Measurements from ENCODE around the gene RNF186.
"Not testable (repeated sequence)": the region's sequence is repeated elsewhere in the genome, so short reads cannot be mapped to it uniquely, and the experiment has no call there.

The RNF186 gene

DNA sequence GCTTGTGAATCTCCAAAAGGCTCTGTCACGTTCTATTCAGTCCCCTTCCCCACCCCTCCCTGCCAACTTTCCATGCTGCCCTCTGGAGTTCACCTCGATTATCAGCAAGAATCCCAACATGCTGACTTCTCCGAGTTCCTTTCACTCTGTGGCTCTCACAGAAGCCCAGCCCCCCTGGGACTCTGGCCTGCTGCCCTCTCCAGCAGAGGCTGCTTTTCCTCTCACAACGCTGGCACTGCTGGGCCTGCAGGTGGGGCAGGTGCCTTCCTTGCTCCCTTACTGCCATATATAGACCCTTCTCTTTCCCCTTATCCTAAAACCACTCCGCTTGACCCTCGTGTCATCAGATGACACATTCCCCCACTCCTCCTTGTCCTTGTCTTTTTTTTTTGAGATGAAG is 10.2 kb upstream of the RNF186 start:
- H3K4me3 ChIP-seq (replicated peaks; ENCODE audit: low read depth, low read length): no peak overlapping the region
- no peak for DNase-seq (ENCODE audit: extremely low read depth, low read depth)
- TF ChIP-seq, protein P1, sequence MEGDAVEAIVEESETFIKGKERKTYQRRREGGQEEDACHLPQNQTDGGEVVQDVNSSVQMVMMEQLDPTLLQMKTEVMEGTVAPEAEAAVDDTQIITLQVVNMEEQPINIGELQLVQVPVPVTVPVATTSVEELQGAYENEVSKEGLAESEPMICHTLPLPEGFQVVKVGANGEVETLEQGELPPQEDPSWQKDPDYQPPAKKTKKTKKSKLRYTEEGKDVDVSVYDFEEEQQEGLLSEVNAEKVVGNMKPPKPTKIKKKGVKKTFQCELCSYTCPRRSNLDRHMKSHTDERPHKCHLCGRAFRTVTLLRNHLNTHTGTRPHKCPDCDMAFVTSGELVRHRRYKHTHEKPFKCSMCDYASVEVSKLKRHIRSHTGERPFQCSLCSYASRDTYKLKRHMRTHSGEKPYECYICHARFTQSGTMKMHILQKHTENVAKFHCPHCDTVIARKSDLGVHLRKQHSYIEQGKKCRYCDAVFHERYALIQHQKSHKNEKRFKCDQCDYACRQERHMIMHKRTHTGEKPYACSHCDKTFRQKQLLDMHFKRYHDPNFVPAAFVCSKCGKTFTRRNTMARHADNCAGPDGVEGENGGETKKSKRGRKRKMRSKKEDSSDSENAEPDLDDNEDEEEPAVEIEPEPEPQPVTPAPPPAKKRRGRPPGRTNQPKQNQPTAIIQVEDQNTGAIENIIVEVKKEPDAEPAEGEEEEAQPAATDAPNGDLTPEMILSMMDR (IDR thresholded peaks at IDR 0.05; ENCODE audit: low read depth, low read length, missing control alignments): no peak

DNA sequence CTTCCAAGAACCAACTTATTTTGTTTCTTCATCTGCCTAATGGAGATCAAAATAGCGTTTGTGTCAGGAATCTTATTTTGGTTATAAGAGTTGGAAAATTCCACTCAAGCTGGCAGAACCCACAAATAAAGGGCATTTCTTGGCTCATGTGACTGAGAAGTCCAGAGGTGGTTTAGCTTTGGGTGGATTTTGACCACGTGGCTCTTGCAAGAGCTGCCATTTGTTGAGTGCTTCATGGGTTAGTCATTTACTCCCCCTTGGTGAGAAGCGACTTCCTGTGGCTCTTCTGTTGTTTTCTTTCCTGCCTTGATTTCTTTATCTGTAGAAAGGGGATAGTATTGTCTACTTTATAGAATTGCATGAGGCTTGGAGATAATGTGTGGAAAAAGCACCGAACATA is 9.5 kb upstream of the RNF186 start:
- TF ChIP-seq, protein P1 (IDR thresholded peaks at IDR 0.05; ENCODE audit: low read depth, low read length, missing control alignments): no peak
- H3K4me3 ChIP-seq (replicated peaks; ENCODE audit: low read depth, low read length): no peak overlapping the region
- DNase-seq (ENCODE audit: extremely low read depth, low read depth): no peak

DNA sequence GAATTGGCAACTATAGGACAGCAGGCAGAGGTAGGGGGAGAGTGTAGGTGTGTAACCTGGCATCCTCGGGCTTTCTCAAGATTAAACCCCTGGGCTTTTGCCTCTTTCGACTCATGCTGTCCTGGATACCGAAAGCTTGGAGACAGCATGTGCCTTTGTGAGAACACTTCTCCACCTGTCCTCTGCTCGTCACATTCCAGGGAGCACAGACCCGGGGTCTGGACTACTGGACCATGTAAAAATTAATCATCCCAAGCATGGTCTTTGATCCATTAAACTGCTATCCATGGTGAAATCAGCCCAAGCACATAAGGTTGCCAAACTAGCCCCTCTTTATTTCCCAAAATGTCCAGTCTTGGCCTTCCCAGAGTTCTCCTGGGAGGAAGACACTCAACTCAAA is 9.0 kb upstream of the RNF186 start:
- no peak for DNase-seq (ENCODE audit: extremely low read depth, low read depth)
- H3K4me3 ChIP-seq (replicated peaks; ENCODE audit: low read depth, low read length): no peak overlapping the region
- TF ChIP-seq, protein P1 (IDR thresholded peaks at IDR 0.05; ENCODE audit: low read depth, low read length, missing control alignments): no peak

DNA sequence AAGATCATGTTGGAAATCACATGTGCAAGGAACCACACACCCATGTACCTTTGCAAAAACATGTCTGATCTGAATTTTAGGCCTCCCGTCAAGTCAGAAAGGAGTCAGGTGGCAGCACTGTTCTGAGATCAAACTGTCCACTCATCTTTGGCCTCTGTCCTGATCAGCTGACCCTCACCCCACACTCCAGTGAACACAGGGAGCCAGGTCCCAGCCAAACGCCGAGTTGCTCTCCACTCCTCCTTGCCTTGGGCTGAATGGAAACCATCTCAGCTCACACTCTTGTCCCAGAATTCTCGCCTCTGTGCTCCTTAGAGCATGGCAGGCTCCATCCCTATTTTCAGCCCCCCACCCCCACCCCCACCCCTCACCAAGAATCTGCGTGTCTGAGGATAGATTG is 4.6 kb upstream of the RNF186 start:
- TF ChIP-seq, protein P1 (IDR thresholded peaks at IDR 0.05; ENCODE audit: low read depth, low read length, missing control alignments): no peak
- no peak for DNase-seq (ENCODE audit: extremely low read depth, low read depth)

DNA sequence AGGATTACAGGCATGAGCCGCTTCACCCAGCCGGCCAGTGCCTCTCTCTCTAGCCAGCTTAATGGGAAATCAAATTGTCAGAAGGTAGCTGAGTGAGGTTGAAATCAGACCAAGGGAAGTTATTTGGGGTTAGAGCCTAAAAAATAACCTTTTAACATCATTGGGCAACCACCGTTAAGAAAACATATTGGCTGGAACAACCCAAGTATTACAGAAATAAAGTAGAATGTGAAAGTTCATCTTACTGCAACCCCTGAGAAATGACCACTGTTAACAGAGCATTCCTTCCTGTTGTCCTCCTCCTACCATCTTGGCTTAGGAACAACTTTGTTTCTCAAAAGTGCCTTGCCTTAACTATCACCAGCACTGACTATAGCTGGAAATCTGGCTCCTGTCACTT is 3.2 kb upstream of the RNF186 start:
- no peak for DNase-seq (ENCODE audit: extremely low read depth, low read depth)
- TF ChIP-seq, protein P1 (IDR thresholded peaks at IDR 0.05; ENCODE audit: low read depth, low read length, missing control alignments): no peak
- no peak overlapping the region for H3K4me3 ChIP-seq (replicated peaks; ENCODE audit: low read depth, low read length)

More for the DNA sequence above, 4.6 kb upstream of the RNF186 start:
- H3K4me3 ChIP-seq (replicated peaks; ENCODE audit: low read depth, low read length): no peak overlapping the region

DNA sequence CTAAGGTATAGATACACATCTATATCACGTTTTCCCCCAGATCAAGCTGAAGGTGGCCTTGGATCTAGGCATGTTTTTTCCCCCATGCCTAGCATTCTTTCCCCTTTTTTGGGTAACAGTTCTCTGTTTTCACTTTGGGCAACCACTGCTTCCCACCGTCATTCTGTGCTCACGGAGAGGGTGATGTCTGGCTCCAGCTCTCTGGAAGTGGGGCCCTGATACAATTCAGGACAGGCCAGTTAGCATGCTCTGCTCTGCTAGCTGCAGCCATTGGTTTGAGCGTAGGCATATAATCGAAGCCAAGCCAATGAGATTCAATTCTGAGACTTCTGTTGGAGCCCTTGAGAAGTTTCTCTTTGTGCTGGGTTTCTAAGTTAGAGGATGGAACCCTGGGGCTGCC is 2.1 kb upstream of the RNF186 start:
- no peak for DNase-seq (ENCODE audit: extremely low read depth, low read depth)
- TF ChIP-seq, protein P1 (IDR thresholded peaks at IDR 0.05; ENCODE audit: low read depth, low read length, missing control alignments): no peak
- no peak overlapping the region for H3K4me3 ChIP-seq (replicated peaks; ENCODE audit: low read depth, low read length)

DNA sequence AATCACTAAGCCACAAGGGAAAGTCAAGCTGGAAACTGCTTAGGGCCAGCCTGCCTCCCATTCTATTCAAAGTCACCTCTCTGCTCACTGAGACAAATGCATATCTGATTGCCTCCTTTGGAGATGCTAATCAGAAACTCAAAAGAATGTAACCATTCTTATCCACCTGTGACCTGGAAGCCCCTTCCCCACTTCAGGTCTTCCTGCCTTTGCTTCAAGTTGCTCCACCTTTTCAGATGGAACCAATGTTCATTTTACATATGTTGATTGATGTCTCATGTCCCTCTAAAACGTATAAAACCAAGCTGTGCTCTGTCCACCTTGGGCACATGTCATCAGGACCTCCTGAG is 1.6 kb upstream of the RNF186 start:
- DNase-seq (ENCODE audit: extremely low read depth, low read depth); H3K4me3 ChIP-seq (replicated peaks; ENCODE audit: low read depth, low read length): not testable (repeated sequence)

Measured in HFF-Myc (cell line).